ENCODE data around the gene CTNNB1.

- TF ChIP-seq CTCF (IDR thresholded peaks at IDR 0.05) (no peak), POLR2A (IDR thresholded peaks at IDR 0.05; ENCODE audit: low read depth) (no peak), EP300 (IDR thresholded peaks at IDR 0.05) (no peak), POLR2AphosphoS5 (IDR thresholded peaks at IDR 0.05) (no peak)
These were observed 50.0 kb downstream of the CTNNB1 start for GRCh38 chr3:41249318-41249717.

All from esophagus muscularis mucosa (tissue), 4 donors.